Bronchial epithelial cell (primary cell): Measurements from ENCODE around the gene SLC29A2. TPM values are rescaled to one million over a fixed set of nuclear protein-coding genes. Genes with fewer than 3 reads are reported as not detected.
"Not testable (repeated sequence)": the region's sequence is repeated elsewhere in the genome, so short reads cannot be mapped to it uniquely, and the experiment has no call there.

Source experiments
- DNase-seq: peaks from one replicate; pipeline ENCODE4 v3.0.0-alpha.2; 2010; ENCODE audit warnings: low read depth
- FAIRE-seq: peaks from 2 replicates; lab custom pipeline; 2011; peaks lifted over from hg19 to GRCh38; lab: Jason Lieb, UNC
- H3K27me3 ChIP-seq: 2 replicates; pipeline ENCODE4 v1.5.1; 2011; ENCODE audit warnings: low read length; ENCODE audit not compliant: control insufficient read depth, insufficient read depth
- H3K36me3 ChIP-seq: 2 replicates; pipeline ENCODE4 v1.5.1; 2011; ENCODE audit warnings: low read length; ENCODE audit not compliant: control insufficient read depth, insufficient read depth
- H3K4me3 ChIP-seq: 2 replicates; pipeline ENCODE4 v1.5.1; 2011; ENCODE audit warnings: mild to moderate bottlenecking, low read depth, low read length, control low read depth
- CTCF ChIP-seq: IDR thresholded peaks from 2 replicates; pipeline ENCODE4 v1.5.1; 2011; ENCODE audit warnings: mild to moderate bottlenecking, moderate library complexity, low read length, control low read depth, inconsistent platforms; ENCODE audit not compliant: insufficient read depth, severe bottlenecking
- total RNA-seq: library from RNA; depleted of rRNA; stranded (reverse); fragments of >200 nt; gene quantifications from 2 replicates; pipeline ENCODE4 v1.2.1, GENCODE V29; 2014

SLC29A2 gene
- total RNA-seq, 1 donor from 2014 or later = 2.1 TPM

- TF ChIP-seq CTCF = no peak
- Histone ChIP-seq H3K36me3 (no peaks in the 10 kb centered on the region), H3K27me3 (no peaks in the 10 kb centered on the region), H3K4me3 (no peak overlapping the region)
- DNase-seq (no peak), FAIRE-seq (no peak)
Observed at GRCh38 chr11:66360406-66361073, 11.0 kb downstream of the SLC29A2 start.

- TF ChIP-seq CTCF = no peak
- no peak overlapping the region for H3K4me3 ChIP-seq
- DNase-seq (no peak), FAIRE-seq (no peak)
- no peaks in the 10 kb centered on the region for H3K36me3 ChIP-seq
- H3K27me3 ChIP-seq = no peaks in the 10 kb centered on the region
Observed at GRCh38 chr11:66359662-66360087, 11.9 kb downstream of the SLC29A2 start.

GRCh38 chr11:66350560-66351235 lies 20.9 kb downstream of the SLC29A2 start:
- not testable (repeated sequence) for DNase-seq, H3K4me3 ChIP-seq, H3K36me3 ChIP-seq, FAIRE-seq, H3K27me3 ChIP-seq

- H3K36me3 ChIP-seq = no peaks in the 10 kb centered on the region
- TF ChIP-seq CTCF = no peak
- DNase-seq = no peak
- FAIRE-seq = no peak
- H3K27me3 ChIP-seq = no peaks in the 10 kb centered on the region
- no peak overlapping the region for H3K4me3 ChIP-seq
Observed at GRCh38 chr11:66349084-66349386, 22.5 kb downstream of the SLC29A2 start.

- Histone ChIP-seq H3K36me3 (peaks cover 4% of the 10 kb centered on the region), H3K4me3 (peak within 1 kb of the TSS; percentile 71), H3K27me3 (no peaks in the 10 kb centered on the region)
- FAIRE-seq (no peak), DNase-seq (peak; percentile 87)
- no peak for TF ChIP-seq CTCF
Observed at GRCh38 chr11:66347425-66348276, 23.9 kb downstream of the SLC29A2 start, which contains the start of gene B4GAT1. Gene B4GAT1, minus strand, starts transcription at chr11:66347629. Its CDS starts 84 bp downstream, at chr11:66347545.
